Activated CD4-positive, alpha-beta T cell treated with anti-CD3 and anti-CD28 coated beads for 4 hours (primary cell): Measurements from ENCODE around the gene OARD1.

Source experiments
- DNase-seq, 2 donors: peaks; one replicate each; pipeline ENCODE4 v3.0.0-alpha.2; 2020

Gene OARD1

DNA sequence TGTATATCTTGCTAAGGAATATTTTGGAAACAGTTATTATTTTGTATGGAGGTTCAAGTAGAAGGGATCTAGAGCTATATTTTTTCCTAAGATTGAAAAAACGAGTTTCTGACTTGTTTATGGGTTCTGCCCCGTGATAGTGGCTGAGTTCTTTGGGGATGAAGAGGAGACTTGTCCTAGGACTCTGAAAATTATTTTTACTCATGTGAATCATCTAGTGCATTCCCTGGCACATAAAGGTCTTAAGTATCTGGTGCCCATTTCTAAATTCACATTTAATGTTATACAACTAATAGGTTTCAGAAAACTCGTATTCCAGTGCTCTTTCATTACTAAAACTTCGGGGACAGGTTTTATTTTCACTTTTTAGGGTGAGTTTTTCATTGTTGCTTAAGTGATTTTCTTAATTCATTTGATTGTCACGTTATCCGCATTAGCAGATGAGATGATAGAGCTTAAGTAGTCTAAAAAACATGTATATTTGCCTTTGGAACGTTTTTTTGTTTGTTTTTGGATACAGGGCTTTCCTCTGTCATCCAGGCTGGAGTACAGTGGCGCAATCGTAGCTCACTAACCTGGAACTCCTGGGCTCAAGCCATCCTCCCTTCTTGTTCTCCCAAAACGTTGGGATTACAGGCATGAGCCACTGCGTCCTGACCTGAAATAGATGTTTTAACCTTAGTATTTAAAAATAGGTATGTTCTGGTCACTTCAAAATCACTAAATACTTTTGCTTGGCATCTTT lies 2.7 kb upstream of the OARD1 start:
- DNase-seq, result no peak

DNA sequence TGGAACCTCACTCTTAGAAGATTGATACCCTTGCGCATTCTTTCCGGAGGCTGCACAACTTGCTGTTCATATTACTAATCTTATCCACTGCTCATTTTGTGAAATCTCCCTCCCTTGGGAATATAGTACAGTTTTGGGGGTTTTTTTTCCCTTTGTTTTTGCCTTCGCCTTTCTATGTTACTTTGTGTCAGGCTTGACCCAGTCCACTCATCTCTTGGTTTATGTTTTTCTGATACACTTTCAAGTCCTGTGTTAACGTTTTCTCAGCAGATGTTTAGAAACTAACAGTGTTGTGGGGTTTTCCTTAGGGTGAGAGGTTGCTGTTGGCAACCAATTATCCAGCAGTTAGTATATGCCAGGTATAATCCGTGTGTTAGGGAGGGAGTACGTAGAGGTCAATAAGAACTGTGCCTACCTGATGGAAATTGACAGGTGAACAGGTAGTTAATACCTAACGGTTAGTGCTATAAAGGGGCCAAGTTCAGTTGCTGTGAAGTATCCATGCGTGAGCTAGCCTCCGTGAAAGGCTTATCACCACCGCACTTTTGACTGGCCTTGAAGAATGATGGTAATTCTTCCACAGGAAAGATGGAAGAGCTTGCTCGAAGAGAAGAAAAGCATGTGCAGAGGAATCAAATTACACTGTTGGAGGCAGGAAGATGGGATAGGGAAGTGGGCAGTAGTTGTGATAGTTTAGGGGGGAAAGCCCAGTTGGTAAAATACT lies 2.0 kb upstream of the OARD1 start:
- DNase-seq, result no peak

DNA sequence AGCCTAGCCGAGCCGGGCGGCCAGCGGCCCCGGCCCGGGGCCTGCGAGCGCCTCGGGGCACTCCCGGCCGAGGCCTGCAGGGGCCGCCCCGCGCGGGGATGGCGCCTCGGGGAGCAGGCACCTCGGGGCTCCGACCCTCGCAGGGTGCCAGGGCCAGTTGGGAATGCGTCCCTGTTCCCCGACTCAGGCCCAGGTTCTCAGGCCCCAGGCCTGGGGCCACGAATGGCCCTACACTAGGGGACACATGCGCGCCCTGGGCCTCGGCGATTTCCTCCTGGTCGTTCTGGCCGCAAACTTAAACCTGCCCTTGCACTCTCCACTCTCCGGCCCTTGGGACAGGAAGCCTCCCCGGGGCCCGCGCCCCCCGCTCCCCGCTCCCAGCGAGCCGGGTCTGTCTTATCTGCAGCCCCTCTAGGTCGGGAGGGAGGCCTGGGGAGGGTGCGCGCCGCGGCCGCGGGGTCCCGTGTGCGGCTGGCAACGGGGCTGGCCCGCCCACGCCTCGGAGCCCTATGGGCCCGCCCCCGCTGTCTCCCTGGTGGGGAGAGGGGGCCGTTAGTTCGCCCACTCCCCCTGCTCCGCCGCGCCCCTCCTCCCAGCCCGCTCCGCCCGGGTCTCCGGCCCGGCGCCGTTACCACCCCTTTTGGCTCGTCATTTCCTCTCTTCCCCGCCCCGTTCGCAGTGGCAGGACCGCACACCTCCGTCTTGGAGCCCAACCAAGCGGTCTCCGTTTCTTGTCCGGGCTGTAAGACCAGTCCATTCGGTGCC lies 1.2 kb upstream of the OARD1 start:
- DNase-seq, result peak; percentile 78 to 81

DNA sequence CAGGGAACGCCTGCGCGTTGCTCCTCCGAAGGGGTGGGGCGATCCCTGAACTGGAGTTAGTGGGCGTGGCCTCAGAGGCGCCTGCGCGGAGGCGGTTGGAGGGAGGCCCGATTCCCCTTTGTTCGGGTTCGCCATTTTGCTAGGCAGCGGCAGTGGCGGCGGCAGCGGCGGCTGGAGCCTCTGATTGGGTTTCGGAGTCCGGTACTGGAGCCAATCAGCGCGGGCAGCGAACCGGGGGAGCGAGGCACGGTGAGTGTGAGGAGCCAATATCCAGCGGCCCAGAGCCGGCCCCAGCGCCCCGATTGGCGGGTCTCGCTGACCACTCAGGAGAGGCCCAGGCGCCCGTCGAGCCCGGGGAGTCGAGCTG lies 663 bp upstream of the OARD1 start, which contains the start of gene NFYA:
NFYA (plus strand) TSS at position 139 of the 367 bp plus-strand sequence. CDS start 6,116 bp downstream, outside the sequence.
- DNase-seq, result peak in 1 of 2 donors; percentile 100

DNA sequence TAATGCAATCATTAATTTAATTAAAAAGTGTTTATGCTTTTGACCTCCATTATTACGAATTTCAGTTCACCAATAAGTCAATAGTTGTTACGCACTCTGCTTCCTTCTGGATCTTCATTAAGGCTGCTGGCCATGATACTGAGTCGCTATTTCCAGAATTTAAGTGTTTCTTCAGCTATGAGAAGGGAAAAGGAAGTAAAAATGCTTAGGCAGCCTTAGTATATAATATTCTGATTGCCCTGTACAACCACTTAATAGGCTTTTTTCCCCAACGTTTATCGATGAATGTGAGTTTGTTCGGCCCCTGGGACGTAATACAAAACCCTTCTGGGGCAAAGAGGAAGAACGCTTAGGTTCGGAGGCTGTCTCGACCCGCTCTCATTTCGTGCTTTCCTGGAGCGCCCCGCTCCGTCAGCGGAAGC lies 644 bp downstream of the OARD1 start:
- DNase-seq, result no peak

DNA sequence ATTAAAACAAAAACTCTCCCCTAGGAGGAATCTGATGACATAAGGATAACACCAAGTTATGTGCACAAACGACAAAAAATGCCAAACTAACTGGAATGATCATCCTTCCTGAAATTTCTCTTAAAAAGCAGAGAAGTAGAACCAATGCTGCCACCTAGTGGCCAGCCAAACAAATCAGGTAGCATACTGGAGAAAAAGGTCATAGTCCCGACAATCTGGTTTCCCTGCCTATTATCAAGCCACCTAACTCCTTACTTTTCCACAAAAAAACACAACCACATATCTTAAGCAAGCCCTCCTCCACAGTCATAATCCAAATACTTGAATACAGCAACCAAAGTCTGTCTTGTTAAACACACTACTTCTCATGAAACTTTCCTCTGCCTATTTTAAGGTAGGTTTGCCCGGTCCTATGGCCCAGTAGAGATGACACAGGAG lies 5.3 kb downstream of the OARD1 start:
- peak; percentile 57 to 66 for DNase-seq

DNA sequence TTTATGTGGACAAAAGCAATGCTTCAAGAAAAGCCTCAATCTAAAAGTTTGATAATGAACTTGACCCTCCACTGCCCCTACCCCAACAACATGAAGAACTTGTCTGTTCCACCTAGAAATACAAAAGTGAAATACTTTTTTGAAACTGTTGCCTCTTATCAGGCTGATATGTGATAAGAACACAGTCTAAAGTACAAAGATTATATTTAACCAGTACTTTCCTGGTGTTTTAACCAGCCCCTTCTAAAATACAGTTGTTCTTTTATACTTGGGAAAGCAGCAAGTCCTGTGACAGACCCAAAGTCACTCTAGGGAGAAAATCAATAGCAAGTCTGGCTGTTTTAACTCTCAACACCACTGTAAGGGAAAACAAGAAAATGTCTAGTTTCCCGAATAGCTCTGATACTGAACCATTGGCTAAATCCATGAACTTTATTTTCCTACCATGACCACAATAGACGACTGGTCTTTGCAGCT lies 6.6 kb downstream of the OARD1 start:
- no peak for DNase-seq

DNA sequence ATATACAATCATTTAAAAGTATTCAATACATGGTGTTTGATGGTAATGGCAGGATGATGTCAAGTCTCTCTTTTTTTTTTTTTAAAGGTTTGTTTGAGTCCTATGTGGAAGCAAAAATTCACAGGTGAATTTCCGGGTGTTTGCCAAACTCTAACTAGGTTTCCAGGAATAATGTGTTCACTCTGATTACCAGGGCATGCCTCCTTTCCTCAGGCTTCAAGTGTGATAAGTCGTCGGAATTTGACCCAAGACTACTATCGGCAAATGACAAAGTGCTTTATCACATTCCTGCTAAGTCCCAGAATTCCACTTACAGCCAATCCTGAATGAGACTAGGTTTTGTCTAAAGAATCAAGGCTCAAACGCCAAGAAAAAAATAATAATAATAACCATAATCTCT lies 7.3 kb downstream of the OARD1 start:
- no peak for DNase-seq

DNA sequence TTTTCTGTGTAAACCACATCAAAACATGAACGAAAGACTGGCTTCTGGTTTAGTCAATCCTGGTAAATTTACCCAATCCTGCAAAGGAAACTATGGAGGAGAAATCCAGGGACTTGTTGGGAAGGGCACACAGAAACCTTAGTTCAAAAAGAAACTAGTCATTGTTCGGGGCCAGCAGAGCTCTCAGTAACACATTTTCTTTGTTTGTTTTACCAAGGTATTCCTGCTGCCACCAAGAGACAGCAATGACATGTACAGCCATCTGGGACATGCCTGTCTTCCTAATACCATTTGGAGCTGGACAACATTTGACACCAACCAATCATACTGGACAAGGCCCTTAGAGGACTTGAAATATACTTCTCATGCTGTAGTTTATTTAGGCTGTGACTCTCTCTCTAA lies 8.3 kb downstream of the OARD1 start:
- DNase-seq, result no peak

DNA sequence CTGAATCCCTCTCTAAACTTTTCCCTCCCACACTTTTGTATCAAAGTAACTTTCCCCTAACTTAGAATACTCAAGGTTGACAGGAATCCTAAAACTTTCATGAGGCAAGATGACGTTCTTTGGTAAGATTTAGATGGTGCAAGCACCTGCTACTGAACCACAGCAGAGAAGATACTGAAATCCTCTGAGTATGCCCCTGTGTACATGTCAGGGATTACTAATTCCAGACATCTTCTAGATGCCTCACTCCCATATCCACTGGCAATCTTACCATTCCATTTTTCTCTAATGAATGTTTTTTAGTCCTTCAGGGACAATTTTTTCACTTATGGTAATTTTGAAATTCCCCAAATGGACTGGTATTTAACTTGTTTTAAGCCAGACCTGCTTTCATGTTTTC lies 10.1 kb downstream of the OARD1 start:
- no peak for DNase-seq

DNA sequence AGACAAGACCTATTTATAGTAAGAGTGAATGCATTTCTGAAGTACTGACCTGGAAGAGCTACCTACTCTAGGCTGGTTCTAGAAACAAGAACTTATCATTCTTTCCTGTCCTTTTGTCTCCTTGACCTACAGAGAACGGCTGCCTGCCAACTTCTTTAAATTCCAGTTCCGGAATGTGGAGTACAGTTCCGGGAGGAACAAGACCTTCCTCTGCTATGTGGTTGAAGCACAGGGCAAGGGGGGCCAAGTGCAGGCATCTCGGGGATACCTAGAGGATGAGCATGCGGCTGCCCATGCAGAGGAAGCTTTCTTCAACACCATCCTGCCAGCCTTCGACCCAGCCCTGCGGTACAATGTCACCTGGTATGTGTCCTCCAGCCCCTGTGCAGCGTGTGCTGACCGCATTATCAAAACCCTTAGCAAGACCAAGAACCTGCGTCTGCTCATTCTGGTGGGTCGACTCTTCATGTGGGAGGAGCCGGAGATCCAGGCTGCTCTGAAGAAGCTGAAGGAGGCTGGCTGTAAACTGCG lies 10.9 kb downstream of the OARD1 start:
- no peak for DNase-seq

DNA sequence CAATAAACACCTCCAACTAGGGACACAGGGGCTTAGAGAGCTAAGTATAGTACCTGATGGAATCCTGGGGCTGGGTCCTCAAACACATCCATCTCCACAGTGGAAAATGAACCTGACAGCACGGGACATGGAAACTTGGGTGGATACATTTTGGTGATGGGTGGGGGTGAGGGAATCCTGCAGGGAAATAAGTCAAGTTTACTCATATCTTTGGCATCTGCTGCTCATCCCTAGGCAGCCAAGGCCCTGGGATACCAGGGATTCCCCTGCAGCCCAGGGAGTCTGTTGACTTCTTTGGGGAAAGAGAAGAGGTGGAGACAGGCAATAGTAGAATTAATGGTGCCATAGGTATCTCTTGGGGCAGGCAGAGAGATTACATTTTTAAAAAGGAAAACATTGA lies 12.6 kb downstream of the OARD1 start:
- DNase-seq, result no peak

DNA sequence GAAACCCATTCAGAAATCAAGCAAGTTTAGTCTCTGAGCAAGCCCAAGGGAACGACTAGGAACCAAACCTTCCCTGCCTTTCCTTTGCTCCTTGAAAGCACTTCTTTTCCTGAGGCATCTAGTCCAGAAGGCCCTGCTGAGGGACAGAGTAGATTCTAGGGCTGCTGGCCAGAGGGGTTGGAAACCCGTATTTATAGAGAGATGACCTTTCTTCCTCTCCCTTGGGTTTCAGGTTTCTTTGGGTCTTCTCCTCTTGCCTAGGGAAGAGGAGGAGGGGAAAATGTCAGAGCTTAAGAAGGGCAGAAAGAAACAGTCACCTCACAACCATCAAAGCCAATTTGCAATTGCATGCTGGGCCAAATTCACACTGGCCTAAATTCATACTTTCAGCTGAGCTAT lies 13.4 kb downstream of the OARD1 start:
- no peak for DNase-seq

DNA sequence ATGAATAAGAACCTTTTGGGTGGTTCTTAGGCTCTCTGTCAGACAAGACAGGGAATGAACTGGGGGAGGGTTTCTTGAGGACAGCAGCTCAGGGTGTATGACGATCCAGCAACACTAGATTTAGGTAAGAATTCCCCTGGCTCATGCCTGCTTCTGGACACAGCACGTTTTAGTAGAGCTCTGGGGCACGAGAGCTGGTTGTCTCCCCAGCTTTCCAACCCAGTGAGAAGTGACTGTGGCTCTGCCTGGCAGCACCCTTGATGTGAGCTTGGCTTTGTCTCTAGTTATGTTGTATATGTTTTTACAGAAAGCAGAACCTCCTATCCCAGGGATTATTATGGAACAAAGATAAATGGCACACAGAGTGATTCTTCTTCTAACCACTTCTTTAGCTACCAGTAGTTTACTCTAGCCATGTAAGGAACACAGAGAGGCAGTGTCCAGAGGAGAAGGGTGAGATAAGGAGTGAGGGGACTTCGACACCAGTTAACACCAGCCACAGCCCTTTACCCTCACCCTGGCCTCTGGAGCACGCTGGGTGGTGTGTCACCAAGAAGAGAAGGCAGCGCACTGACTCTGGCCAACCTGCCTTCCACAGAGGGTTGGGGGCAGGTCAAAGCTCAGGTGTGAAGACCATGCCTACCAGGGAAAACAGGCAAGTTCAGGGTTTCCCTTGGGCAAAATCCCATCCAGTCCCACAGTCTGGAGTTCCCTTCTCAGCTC lies 15.2 kb downstream of the OARD1 start:
- no peak for DNase-seq

DNA sequence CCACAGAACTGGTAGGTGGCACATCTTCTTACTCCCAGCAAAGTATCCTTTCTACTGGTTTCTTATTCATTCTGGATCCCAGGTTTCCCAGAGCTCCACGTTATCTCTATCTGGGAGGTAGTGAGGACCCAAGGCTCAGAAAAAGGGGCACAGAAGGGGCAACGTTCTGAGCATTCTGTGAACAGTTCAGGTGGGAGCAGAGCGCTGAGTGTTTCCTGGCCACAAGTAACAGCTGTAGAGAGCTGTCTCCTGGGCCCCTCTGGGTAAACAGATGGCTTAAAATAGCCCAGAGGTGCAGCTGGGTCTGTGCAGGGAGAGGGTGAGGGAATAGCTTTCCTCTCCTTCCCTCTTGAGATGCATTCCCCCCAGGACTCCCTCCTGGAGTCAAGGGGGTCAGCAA lies 17.0 kb downstream of the OARD1 start:
- no peak for DNase-seq

DNA sequence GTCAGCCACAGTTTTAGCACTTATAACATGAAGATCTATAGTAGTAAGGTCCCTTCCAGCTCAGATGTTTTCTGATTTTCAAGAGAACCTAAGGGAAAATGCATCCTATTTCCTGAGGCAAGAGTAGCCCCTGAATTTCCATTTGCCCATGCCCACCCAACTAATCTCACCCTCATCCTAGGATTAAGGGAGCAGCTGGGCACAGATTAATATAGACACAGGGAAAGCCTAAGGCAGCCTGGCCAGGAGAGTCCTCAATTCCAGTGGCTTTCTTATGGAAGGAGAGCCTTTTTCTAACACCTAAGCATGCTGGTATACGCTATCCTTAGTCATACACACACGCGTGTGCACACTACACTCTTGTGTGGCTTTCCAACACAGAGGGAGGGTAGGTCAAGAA lies 17.6 kb downstream of the OARD1 start:
- DNase-seq, result no peak

DNA sequence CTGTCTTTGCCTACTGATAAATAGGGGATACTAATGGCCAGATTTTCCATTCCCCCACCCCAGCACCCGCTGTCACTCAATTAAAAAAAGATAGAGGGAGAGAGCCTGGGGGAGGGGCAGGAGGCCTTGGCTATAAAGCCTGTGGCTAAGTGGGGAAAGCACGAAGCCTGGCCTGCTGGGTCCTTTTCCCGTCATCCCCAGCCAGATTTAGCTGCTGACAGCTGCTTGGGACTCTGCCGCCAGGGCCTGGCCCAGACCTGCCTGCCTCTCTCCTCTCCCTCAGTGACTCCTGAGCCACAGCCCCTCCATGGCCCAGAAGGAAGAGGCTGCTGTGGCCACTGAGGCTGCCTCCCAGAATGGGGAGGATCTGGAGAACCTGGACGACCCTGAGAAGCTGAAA lies 19.1 kb downstream of the OARD1 start, which contains the start of gene APOBEC2:
APOBEC2 (plus strand) TSS at position 162 of the 400 bp plus-strand sequence; CDS start at position 308, 146 bp downstream.
- DNase-seq, result no peak

DNA sequence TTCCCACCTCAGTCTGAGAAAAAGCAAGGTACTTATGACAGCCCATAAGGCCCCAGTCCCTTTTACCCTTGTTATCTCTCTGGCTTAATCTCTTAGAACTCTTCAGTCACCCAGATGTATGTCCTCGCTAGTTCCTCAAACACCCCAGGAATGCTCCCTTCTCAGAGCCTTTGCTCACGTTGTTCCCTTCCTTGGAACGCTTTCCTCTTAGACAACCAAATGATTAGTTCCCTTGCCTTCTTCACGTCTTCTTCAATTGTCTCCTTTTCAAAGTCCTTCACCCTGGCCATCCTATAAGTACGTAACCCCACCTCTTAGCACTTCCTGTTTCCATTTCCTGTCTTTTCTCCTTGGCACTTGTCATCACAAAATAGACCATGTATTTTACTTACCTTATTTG lies 20.3 kb downstream of the OARD1 start:
- DNase-seq, result no peak

DNA sequence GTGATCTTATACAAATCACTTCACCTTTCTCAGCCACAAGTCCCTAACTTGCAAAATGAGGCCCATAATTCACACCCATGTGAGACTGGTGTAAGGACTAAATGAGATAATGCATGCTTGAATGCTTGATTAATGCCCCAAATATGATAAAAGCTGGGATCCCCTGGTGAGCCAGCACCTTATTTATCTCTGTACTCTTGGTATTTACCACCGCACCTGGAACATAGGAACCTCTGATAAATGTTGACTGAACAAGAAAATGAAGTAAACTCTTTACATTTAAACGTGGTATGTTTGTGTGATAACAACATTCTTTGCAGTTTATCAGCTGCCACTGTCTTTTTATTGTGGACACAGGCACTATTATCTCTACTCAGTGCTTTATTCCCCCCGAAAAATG lies 21.6 kb downstream of the OARD1 start:
- no peak for DNase-seq

DNA sequence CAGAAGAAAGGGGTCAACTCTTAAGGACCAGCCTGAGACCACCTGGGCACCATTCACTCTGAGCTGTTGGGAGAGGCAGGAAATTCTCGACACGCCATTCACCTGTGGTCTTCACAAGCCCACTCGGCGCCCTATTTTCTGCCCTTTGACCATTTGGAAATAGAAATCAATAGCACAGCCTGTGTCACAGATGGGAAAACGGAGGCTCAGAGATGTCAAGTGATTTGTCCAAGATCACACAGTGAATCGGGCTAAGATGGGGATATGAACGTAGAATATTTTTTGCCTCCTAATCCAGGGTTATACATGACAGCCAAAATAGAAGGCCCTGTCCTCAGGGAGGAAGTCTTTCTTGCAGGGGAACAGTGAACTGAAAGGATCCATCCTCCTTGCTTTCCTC lies 22.2 kb downstream of the OARD1 start:
- no peak for DNase-seq

DNA sequence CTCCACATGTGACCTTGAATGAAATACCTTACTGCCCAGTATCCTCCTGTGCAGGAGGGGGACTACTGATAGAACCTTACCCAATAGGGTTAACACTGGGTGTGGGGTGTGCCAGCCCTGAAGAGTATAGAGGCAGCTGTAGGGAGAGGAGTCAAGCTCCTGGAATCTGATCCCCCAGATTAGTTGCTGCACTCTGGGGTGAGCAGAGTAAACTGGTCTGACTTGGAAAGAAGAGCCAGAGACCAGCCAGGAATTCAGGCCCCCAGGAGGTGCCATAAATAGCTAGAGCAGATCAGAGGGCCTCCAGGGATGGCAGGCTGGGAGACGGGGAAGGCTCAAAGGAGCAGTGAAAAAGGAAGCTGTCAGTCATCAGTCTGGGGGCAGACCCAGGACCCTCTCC lies 22.6 kb downstream of the OARD1 start:
- DNase-seq, result no peak
